HG03175 (cell line): ENCODE measurements around the gene RALGPS2.

Experiments used
- ATAC-seq: cut with Tn5 transposase; IDR thresholded peaks from one replicate; pipeline ENCODE4 v1.9.1; 2021; ENCODE audit warnings: mild to moderate bottlenecking, moderate library complexity; ENCODE audit not compliant: unreplicated experiment

Gene RALGPS2

DNA sequence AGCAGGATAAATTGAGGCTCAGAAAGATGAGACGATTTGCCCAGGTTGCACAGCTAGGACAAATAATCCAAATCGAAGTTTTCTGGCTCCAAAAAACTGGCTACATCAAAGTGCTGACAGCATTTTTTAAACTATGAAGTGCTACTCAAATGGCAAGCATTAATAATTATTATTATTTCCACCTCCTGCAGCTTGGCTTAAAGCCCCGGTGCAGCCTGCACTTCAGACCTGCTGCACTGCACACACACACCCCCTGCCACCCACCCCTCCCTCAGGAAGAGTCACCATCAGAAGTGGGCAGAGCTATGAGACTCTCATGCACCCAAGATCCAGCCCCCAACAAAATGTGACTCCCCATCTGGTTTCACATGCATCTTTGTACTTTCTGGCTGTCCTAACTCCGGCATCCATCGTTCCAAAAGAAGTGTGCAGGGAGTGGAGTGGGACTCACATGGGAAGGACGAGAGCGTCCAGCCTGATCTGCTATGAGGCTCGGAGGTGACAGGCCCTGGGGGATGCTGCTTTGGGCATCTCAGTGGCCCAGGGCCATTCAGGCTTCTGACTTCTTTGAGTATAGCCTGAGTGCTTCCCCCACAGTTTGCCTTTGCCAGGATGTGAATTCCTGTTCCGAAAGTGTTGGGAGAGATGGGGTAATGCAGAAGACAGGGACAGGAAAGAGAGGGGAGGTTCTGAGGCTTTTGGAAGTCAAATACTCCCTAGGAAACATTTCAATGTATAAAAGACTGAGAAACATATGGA, 235.6 kb downstream of the RALGPS2 start:
- no peak for ATAC-seq

- no peak for ATAC-seq
Observed at GRCh38 chr1:178961331-178961730, 236.3 kb downstream of the RALGPS2 start.

DNA sequence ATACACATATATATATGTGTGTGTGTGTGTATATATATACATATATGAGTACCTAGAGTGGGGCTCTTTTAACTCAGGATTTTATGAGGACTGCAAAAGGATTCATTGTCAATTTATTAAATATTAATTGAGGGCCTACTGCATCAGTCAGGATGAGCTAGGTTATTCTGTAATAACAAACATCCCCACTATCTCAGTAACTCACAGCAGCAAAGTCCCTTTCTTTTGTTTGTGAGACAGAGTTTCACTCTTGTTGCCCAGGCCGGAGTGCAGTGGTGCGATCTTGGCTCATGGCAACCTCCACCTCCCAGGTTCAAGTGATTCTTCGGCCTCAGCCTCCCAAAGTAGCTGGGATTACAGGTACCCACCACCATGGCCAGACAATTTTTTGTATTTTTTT, 236.8 kb downstream of the RALGPS2 start:
- ATAC-seq = no peak

DNA sequence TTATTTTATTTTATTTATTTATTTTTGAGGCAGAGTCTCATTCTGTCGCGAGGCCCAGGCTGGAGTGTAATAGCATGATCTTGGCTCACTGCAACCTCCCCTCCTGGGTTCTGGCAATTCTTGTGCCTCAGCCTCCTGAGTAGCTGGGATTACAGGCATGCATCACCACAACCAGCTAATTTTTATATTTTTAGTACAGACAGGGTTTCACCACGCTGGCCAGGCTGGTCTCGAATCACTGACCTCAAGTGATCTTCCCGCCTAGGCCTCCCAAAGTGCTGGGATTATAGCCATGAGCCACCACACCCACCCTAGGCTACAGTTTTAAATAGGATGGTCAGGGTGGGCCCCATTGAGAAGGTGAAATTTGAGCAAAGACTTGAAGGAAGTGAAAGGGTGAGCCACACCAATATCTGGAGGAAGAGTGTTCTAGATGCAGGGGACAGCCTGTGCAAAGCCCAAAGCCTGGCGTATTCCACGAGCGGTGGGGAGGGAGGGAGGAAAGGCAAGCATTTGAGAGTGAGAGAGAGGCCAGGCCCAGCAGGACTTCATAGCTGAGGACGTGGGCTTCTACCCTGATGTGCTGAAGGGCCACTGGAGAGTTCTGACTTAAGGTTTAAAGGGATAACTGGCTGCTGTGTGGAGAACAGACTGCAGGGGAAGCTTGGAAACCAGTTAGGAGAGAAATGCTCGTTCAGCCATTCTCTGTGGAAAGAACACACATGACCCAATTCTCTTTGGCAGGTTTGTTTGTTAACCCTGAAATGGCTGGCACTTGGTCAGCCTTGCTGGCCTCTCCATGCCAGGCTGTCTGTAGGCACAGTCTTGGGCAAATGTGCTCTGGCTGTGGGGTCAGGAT, 238.0 kb downstream of the RALGPS2 start:
- no peak for ATAC-seq

- no peak for ATAC-seq
Observed at GRCh38 chr1:178964469-178965330, 239.7 kb downstream of the RALGPS2 start.

GRCh38 chr1:178966312-178966711, 241.3 kb downstream of the RALGPS2 start:
- ATAC-seq = no peak

- ATAC-seq = no peak
Observed at GRCh38 chr1:178969226-178969987, 244.4 kb downstream of the RALGPS2 start.

DNA sequence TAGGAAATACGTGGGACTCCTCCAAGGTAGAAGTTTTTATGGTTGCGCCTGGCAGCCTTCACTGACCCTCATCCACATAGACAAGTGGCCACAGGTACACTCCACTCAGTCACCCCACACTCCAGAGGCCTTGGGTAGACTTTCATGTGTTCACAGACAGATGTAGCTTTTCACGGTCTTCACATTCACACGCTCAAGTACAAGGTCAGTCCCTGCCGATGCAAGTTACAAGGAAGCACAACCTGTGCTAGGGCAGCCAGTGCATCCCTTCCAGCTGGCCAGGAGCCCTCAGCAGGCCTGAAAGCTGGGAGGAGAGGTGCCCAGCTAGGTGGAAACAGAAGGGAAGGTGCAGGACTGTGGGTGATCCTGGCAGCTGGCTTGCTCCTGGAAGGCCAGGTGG, 245.1 kb downstream of the RALGPS2 start:
- ATAC-seq = no peak
